NAMALWA (cell line): ENCODE data around the gene GFRA1.
"Not testable (repeated sequence)": the region's sequence is repeated elsewhere in the genome, so short reads cannot be mapped to it uniquely, and the experiment has no call there.

ENCODE experiments used
- DNase-seq: peaks from one replicate; pipeline ENCODE4 v3.0.0-alpha.2; 2015; ENCODE audit warnings: low spot score

Gene GFRA1

DNA sequence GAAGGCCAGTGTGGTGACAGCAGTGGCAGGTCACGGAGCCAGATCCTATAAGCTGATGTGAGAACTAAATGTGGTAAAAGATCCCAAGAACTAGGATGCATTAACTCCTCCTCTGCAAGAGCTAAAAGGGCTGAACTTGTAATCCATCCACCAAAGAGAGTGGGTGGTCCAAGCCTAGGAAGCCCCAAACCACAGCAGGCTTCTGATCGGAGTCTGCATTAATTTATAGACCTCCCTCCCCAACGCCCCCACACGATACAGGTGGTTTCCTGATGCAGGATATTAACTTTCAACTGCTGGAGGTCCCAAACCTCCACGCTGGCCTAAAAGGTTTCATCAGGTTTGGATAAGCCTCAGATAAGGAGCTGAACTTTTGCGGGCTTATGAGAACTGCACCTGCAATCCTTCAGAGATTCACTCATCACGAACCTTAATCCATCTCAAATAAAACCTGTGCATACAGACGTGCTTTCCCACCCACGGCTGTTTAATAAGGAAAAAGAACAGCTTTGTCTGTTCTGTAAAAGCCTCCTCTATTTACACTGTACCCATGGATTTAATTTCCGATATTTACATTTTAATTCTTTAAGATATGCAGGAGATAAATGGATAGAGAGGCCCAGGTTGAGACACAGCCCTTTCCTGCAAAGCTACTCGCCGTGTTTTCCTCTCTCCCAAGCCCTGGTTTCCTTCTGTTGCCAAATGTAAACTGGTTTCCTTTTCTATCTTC is 74.9 kb downstream of the GFRA1 start:
- DNase-seq, result no peak

DNA sequence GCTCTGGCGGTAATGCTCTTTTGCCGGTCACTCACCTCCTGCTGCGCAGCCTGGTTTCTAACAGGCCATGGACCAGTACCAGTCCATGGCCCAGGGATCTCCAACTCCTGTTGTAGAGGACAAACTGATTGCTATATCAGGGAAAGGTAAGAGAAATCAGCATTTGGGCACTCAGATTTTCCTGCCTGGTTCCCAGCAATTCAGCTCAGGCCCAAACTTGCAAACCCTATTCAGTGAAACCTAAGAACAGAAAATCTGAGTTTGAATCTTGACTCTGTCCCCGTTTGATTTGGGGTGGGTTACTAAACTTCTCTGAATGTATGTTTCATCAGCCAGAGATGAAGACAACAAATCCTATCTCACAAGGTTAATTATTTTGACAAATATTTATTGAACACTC is 77.4 kb downstream of the GFRA1 start:
- DNase-seq, result no peak

- no peak for DNase-seq
Measured at GRCh38 chr10:116195039-116195438, 78.0 kb downstream of the GFRA1 start.

DNA sequence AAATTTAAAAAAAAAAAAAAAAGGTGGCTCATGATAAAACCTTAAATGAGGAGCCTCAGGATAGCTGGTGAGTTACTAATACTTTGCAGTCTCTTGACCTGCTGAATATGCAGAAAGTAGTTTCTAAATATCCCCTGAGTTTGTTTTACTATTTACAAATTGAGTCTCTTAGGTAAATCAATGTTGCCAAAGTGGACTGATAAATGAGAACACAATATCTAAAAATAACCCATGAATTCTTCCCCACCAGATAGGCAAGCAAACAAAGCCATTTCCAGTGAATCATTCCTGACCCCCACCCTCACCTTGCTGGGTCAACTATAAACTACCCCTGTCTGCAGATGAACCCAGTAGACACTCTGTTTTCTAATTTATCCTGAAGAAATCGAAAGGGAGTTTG is 78.9 kb downstream of the GFRA1 start:
- no peak for DNase-seq

- no peak for DNase-seq
Measured at GRCh38 chr10:116190883-116191282, 82.1 kb downstream of the GFRA1 start.

- no peak for DNase-seq
Measured at GRCh38 chr10:116186273-116186672, 86.7 kb downstream of the GFRA1 start.

- DNase-seq, result no peak
Measured at GRCh38 chr10:116185199-116185867, 87.7 kb downstream of the GFRA1 start.

GRCh38 chr10:116184512-116184794 is 88.6 kb downstream of the GFRA1 start:
- no peak for DNase-seq

GRCh38 chr10:116183733-116184511 is 89.1 kb downstream of the GFRA1 start:
- no peak for DNase-seq

DNA sequence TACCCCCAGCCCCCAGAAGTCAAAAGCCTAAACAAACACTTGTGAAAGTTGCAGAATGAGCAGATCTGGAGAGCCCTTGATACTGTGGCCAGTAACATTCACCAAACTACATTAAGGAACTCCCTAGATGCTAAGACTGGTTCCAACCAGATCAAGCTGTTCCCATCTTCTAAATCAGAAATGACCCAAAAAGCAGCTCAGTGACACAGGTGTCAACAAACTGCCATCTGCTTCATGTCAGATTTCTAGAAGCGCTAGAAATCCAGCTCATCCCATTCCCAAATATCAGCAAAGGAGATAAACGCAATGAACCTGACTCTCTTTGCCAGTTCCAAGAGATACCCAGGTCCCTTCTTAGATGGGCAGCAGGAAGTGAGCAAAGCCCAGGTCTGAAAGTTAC is 90.6 kb downstream of the GFRA1 start:
- no peak for DNase-seq

- DNase-seq, result no peak
Measured at GRCh38 chr10:116178086-116178605, 94.9 kb downstream of the GFRA1 start.

DNA sequence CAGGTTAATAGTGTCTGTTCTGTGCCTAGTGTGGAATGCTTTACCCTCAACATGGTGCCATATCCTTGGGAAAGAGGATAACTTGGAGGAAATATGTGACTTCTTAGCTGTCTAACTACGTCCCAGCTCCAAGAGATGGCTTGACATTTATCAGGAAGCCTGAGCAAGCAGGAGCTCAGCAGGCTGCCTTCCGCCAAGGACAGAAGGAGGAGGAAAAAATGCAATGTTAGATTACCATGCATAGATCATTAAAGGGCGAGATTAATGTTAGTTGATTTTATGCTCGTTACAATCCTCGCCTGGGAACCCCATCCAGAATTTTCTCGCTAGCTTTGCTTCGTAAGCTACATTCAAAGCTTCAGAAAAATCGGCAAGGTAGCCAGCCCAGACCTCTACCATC is 97.8 kb downstream of the GFRA1 start:
- DNase-seq, result no peak

GRCh38 chr10:116171505-116171904 is 101.5 kb downstream of the GFRA1 start:
- DNase-seq, result no peak

GRCh38 chr10:116170815-116171250 is 102.2 kb downstream of the GFRA1 start:
- DNase-seq, result no peak

DNA sequence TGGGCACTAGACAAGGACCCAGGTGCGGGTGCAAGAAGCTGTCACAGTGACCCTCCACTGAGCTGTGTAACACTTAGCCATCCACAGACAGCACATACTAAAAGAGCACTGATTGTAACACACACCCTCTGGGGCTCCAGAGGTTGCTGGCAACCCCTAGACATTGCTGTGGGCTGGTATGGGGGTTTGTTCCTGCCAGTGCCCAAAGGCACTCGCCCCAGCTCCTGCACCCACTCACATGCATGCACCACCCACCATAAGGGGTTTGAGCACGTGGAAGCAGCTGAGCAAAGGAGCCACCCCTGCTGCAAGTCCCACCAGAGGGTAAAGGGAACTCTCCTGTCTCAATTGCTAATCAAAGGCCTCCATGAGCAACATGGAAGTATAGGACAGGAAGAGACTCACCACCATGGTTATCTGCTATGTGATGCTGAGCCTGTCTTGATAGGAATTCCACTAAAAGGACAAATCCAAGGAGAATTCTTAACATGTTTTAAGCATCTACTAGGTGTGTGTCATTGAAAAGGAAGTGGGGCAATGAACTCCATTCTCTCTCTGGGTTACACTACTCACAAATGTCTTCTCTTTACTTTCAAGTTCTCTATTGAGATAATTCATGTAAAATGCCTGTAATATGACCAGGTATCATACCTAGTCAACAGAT is 103.1 kb downstream of the GFRA1 start:
- no peak for DNase-seq

- DNase-seq, result no peak
Measured at GRCh38 chr10:116168745-116169144, 104.3 kb downstream of the GFRA1 start.

DNA sequence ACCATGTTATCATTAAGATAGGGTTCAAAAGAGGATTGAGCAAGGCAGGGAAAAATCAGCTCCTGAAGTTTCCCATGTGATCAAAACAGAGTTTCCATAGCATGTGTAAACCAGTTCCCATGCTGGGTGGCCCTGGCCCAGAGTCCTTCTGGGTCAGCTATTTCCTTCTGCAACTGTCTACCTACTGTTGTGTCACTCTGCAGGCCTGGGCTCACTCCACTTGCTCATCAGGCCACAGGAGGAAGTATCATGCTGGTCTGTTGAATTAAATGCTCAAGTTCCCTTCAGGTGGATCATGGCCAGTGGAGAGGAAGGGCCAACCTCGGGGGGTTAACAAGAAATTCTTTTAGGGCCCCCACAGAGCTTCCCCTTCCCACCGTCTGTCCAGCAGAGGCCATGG is 104.7 kb downstream of the GFRA1 start:
- no peak for DNase-seq

- DNase-seq, result not testable (repeated sequence)
Measured at GRCh38 chr10:116165941-116166340, 107.1 kb downstream of the GFRA1 start.

- no peak for DNase-seq
Measured at GRCh38 chr10:116164291-116164690, 108.7 kb downstream of the GFRA1 start.

- no peak for DNase-seq
Measured at GRCh38 chr10:116163333-116164131, 109.5 kb downstream of the GFRA1 start.

GRCh38 chr10:116162851-116163250 is 110.2 kb downstream of the GFRA1 start:
- no peak for DNase-seq

GRCh38 chr10:116160271-116160670 is 112.7 kb downstream of the GFRA1 start:
- no peak for DNase-seq
